H9 (cell line): ENCODE measurements around the gene COL4A2. TPM values are rescaled to one million over a fixed set of nuclear protein-coding genes. Genes with fewer than 3 reads are reported as not detected.
A peak's percentile ranks its signal among the peaks of the same experiment; 100 is the strongest.

Experiments used
- DNase-seq: peaks from one replicate; pipeline ENCODE4 v3.0.0-alpha.2; 2017
- H2AFZ ChIP-seq: one replicate; pipeline ENCODE4 v1.6.1; 2013; ENCODE audit warnings: mild to moderate bottlenecking, low read length, control low read depth, moderate library complexity
- H2AK5ac ChIP-seq: 2 replicates; pipeline ENCODE4 v1.6.1; 2013; ENCODE audit warnings: low read length, control low read depth, mixed read lengths; ENCODE audit not compliant: insufficient read length
- H2BK120ac ChIP-seq: one replicate; pipeline ENCODE4 v1.6.1; 2013; ENCODE audit warnings: low read depth, mild to moderate bottlenecking, low read length, control low read depth, inconsistent platforms; ENCODE audit not compliant: poor library complexity, severe bottlenecking
- H2BK12ac ChIP-seq: 2 replicates; pipeline ENCODE4 v1.6.1; 2013; ENCODE audit warnings: low read length, control low read depth, mixed read lengths, low read depth; ENCODE audit not compliant: insufficient read length
- H2BK15ac ChIP-seq: 2 replicates; pipeline ENCODE4 v1.6.1; 2013; ENCODE audit warnings: low read depth, low read length, control low read depth
- H2BK20ac ChIP-seq: one replicate; pipeline ENCODE4 v1.6.1; 2013; ENCODE audit warnings: low read depth, mild to moderate bottlenecking, low read length, control low read depth, inconsistent platforms; ENCODE audit not compliant: poor library complexity, severe bottlenecking
- H2BK5ac ChIP-seq: 2 replicates; pipeline ENCODE4 v1.6.1; 2013; ENCODE audit warnings: low read length, control low read depth, mixed read lengths; ENCODE audit not compliant: insufficient read length
- H3K14ac ChIP-seq: 2 replicates; pipeline ENCODE4 v1.6.1; 2013; ENCODE audit warnings: low read length, control low read depth; ENCODE audit not compliant: insufficient read depth
- H3K18ac ChIP-seq: 2 replicates; pipeline ENCODE4 v1.6.1; 2013; ENCODE audit warnings: low read depth, mild to moderate bottlenecking, mixed read lengths, low read length, control low read depth; ENCODE audit not compliant: insufficient read length
- H3K23ac ChIP-seq: 2 replicates; pipeline ENCODE4 v1.6.1; 2013; ENCODE audit warnings: low read length, control low read depth, mixed read lengths, low read depth; ENCODE audit not compliant: insufficient read length
- H3K23me2 ChIP-seq: 2 replicates; pipeline ENCODE4 v1.6.1; 2013; ENCODE audit warnings: low read depth, mild to moderate bottlenecking, mixed read lengths, low read length, control low read depth; ENCODE audit not compliant: insufficient read length, poor library complexity, severe bottlenecking
- H3K27ac ChIP-seq: 2 replicates; pipeline ENCODE4 v1.5.1; 2013; ENCODE audit warnings: low read length, control low read depth, mixed read lengths, low read depth; ENCODE audit not compliant: insufficient read length
- H3K27me3 ChIP-seq: 2 replicates; pipeline ENCODE4 v1.6.1; 2013; ENCODE audit warnings: low read length, control low read depth, inconsistent platforms; ENCODE audit not compliant: insufficient read depth
- H3K4ac ChIP-seq: 2 replicates; pipeline ENCODE4 v1.6.1; 2013; ENCODE audit warnings: low read depth, mild to moderate bottlenecking, control low read depth, inconsistent platforms, low read length, moderate library complexity
- H3K4me1 ChIP-seq: 2 replicates; pipeline ENCODE4 v1.6.1; 2013; ENCODE audit warnings: low read length, control low read depth, inconsistent platforms; ENCODE audit not compliant: insufficient read depth
- H3K4me2 ChIP-seq: 2 replicates; pipeline ENCODE4 v1.6.1; 2013; ENCODE audit warnings: low read length, control low read depth, mixed read lengths; ENCODE audit not compliant: insufficient read length, insufficient read depth
- H3K56ac ChIP-seq: 2 replicates; pipeline ENCODE4 v1.6.1; 2013; ENCODE audit warnings: low read depth, mild to moderate bottlenecking, mixed read lengths, low read length, control low read depth; ENCODE audit not compliant: insufficient read length
- H3K79me1 ChIP-seq: 2 replicates; pipeline ENCODE4 v1.6.1; 2013; ENCODE audit warnings: low read depth, mild to moderate bottlenecking, moderate library complexity, low read length, control low read depth, inconsistent platforms; ENCODE audit not compliant: insufficient read depth, poor library complexity, severe bottlenecking
- H3K79me2 ChIP-seq: 2 replicates; pipeline ENCODE4 v1.6.1; 2013; ENCODE audit warnings: low read length, control low read depth, inconsistent platforms; ENCODE audit not compliant: insufficient read depth
- H3K9ac ChIP-seq: 2 replicates; pipeline ENCODE4 v1.6.1; 2013; ENCODE audit warnings: low read length, control low read depth, mixed read lengths; ENCODE audit not compliant: insufficient read length; ENCODE audit errors: extremely low read depth
- H3K9me3 ChIP-seq: one replicate; pipeline ENCODE4 v1.6.1; 2013; ENCODE audit warnings: low read depth, low read length, inconsistent platforms; ENCODE audit not compliant: control insufficient read depth
- H3T11ph ChIP-seq: one replicate; pipeline ENCODE4 v1.6.1; 2013; ENCODE audit warnings: mild to moderate bottlenecking, low read length, control low read depth, inconsistent platforms
- H4K20me1 ChIP-seq: one replicate; pipeline ENCODE4 v1.6.1; 2013; ENCODE audit not compliant: control insufficient read depth, insufficient read length, insufficient read depth
- H4K5ac ChIP-seq: 2 replicates; pipeline ENCODE4 v1.6.1; 2013; ENCODE audit warnings: low read depth, mild to moderate bottlenecking, mixed read lengths, low read length, control low read depth; ENCODE audit not compliant: insufficient read length
- H4K8ac ChIP-seq: replicated peaks from 2 replicates; pipeline ENCODE4 v1.6.1; 2013; ENCODE audit warnings: low read length, control low read depth, mixed read lengths, low read depth; ENCODE audit not compliant: insufficient read length
- H4K91ac ChIP-seq: 2 replicates; pipeline ENCODE4 v1.6.1; 2013; ENCODE audit warnings: low read depth, mild to moderate bottlenecking, moderate library complexity, mixed read lengths, low read length, control low read depth; ENCODE audit not compliant: insufficient read length
- H3K27ac Mint-ChIP-seq, 3 experiments: 2 replicates in 2 of 3; 3 replicates in 1 of 3; pipeline ENCODE4 v1.8.0; 2020 to 2021; ENCODE audit warnings: mixed read lengths in 3 of 3, mild to moderate bottlenecking in 1 of 3, moderate library complexity in 1 of 3
- H3K27me3 Mint-ChIP-seq: 2 replicates; pipeline ENCODE4 v1.8.0; 2021; ENCODE audit warnings: low read depth, mild to moderate bottlenecking, moderate library complexity, mixed read lengths
- H3K36me3 Mint-ChIP-seq, 3 experiments: 2 replicates in 2 of 3; 3 replicates in 1 of 3; pipeline ENCODE4 v1.8.0; 2020 to 2021; ENCODE audit warnings: low read depth in 3 of 3, mixed read lengths in 3 of 3; ENCODE audit not compliant: insufficient read depth in 1 of 3
- H3K4me1 Mint-ChIP-seq, 2 experiments: 2 replicates each; pipeline ENCODE4 v1.8.0; 2020; ENCODE audit warnings: mixed read lengths in 2 of 2
- H3K4me3 Mint-ChIP-seq, 2 experiments: 2 replicates in 1 of 2; 3 replicates in 1 of 2; pipeline ENCODE4 v1.8.0; 2020 to 2021; ENCODE audit warnings: mild to moderate bottlenecking in 2 of 2, mixed read lengths in 2 of 2, moderate library complexity in 1 of 2
- H3K9me3 Mint-ChIP-seq, 2 experiments: 2 replicates in 1 of 2; 3 replicates in 1 of 2; pipeline ENCODE4 v1.8.0; 2020; ENCODE audit warnings: mild to moderate bottlenecking in 2 of 2, mixed read lengths in 2 of 2, moderate library complexity in 1 of 2
- CTCF ChIP-seq: fragments of 200-600 bp; sonication (generic); conservative IDR thresholded peaks from 3 replicates; pipeline ENCODE4 v1.8.0; 2021; ENCODE audit warnings: antibody characterized with exemption, mild to moderate bottlenecking
- WGBS: extraction: QIAGEN DNeasy Blood & Tissue Kit; methylation state at CpG from one replicate; pipeline ENCODE4 v1.1.7; 2013; ENCODE audit warnings: missing lambda C conversion rate, low lambda C conversion rate, mixed read lengths; ENCODE audit not compliant: insufficient read length; ENCODE audit errors: extremely low coverage; 5-methylcytosine and 5-hydroxymethylcytosine counted together
- total RNA-seq: library from RNA; stranded (reverse); gene quantifications from 2 replicates; pipeline ENCODE4 v1.2.1, GENCODE V29; 2021

The COL4A2 gene
- total RNA-seq, 1 experiment from 2014 or later, result 76.5 TPM

- WGBS, result no CpG with 5 or more reads among the region's 10 CpGs
These were observed 150.3 kb downstream of the COL4A2 start for GRCh38 chr13:110457361-110457760.

More at GRCh38 chr13:110457361-110457760, 150.3 kb downstream of the COL4A2 start:
- Histone ChIP-seq H4K91ac (no peak overlapping the region), H3K18ac (no peak overlapping the region), H3K9me3 (no peaks in the 10 kb centered on the region), H3K23me2 (no peaks in the 10 kb centered on the region), H4K20me1 (no peaks in the 10 kb centered on the region), H3K79me1 (no peaks in the 10 kb centered on the region), H3K4me1 (peaks cover 1% of the 10 kb centered on the region; the same call in 1 of the 2 replicates), H3K27me3 (no peaks in the 10 kb centered on the region), H3K4me2 (no peak overlapping the region), H2BK20ac (no peak overlapping the region), H3K4ac (no peak overlapping the region), H2BK120ac (no peak overlapping the region), H4K5ac (no peak overlapping the region), H2BK12ac (no peak overlapping the region), H4K8ac (no peak overlapping the region), H2AFZ (no peak overlapping the region), H3K56ac (no peak overlapping the region), H3K14ac (no peak overlapping the region), H2BK15ac (no peak overlapping the region), H2BK5ac (peak overlapping the region; percentile 45), H3K27ac (no peak overlapping the region), H3K79me2 (no peaks in the 10 kb centered on the region), H3K23ac (no peak overlapping the region), H2AK5ac (no peak overlapping the region), H3T11ph (no peak overlapping the region), H3K9ac (no peak overlapping the region)
- Mint-ChIP-seq H3K4me3 (no peak overlapping the region), H3K4me1 (peaks cover 37 to 40% of the 10 kb centered on the region in 2 experiments), H3K27ac (peak overlapping the region in 2 of 3 experiments; percentile 79 to 83; a peak in 4 of 7 replicates), H3K27me3 (no peaks in the 10 kb centered on the region; the same call in 1 of the 2 replicates), H3K9me3 (no peaks in the 10 kb centered on the region; a peak in 1 of 5 replicates), H3K36me3 (peaks cover 7 to 21% (median 11%) of the 10 kb centered on the region in 3 experiments; a peak in 6 of 7 replicates)
- TF ChIP-seq CTCF, result no peak
- no peak for DNase-seq
